ENCODE measurements around the gene INPP5J.
A peak's percentile ranks its signal among the peaks of the same experiment; 100 is the strongest.
"Not testable (repeated sequence)": the region's sequence is repeated elsewhere in the genome, so short reads cannot be mapped to it uniquely, and the experiment has no call there.

The INPP5J gene

GRCh38 chr22:31078389-31078788, 44.4 kb upstream of the INPP5J start:
- CTCF ChIA-PET: interaction anchor here (1.3 kb wide), 1 partner anchor 30 kb away, joined by 3 read pairs; no protein-coding TSS in a partner anchor
- H3K4me3 ChIP-seq (ENCODE audit: low read depth, low read length); H3K27ac ChIP-seq (ENCODE audit: extremely low read depth, low read depth, low read length); H3K36me3 ChIP-seq (ENCODE audit: control insufficient read depth in 2 of 2, insufficient read depth in 1 of 2, low read length in 2 of 2); H3K9me3 ChIP-seq (ENCODE audit: control insufficient read depth, insufficient read depth, low read depth, low read length); POLR2A ChIA-PET; H3K4me1 ChIP-seq (ENCODE audit: control insufficient read depth, insufficient read depth, low read length): not testable (repeated sequence)
- TF ChIP-seq ZBTB17 (tag by site-specific recombination; IDR thresholded peaks at IDR 0.05): 0 out of 2 replicates have a peak, but pooled peaks have one; percentile 27
- TF ChIP-seq ZFHX2 (tag by site-specific recombination; conservative IDR thresholded peaks at IDR 0.05): peak; percentile 77
- TF ChIP-seq PRDM10 (tag by site-specific recombination; IDR thresholded peaks at IDR 0.05): 0 out of 2 replicates have a peak, but pooled peaks have one; percentile 42
- peak; percentile 66; the same call in 1 of the 2 replicates for TF ChIP-seq EGR2 (tag by site-specific recombination; IDR thresholded peaks at IDR 0.05; ENCODE audit: low read depth)

- no peaks in the 10 kb centered on the region for H3K9me3 ChIP-seq (ENCODE audit: control insufficient read depth, insufficient read depth, low read depth, low read length)
- ChIA-PET CTCF (interaction anchor here (1.3 kb wide), 1 partner anchor 29 kb away, joined by 3 read pairs; no protein-coding TSS in a partner anchor), POLR2A (no interaction called here)
- no peak for TF ChIP-seq ZFP3 (tag by site-specific recombination; IDR thresholded peaks at IDR 0.05; ENCODE audit: low read depth)
- TF ChIP-seq, protein P1, sequence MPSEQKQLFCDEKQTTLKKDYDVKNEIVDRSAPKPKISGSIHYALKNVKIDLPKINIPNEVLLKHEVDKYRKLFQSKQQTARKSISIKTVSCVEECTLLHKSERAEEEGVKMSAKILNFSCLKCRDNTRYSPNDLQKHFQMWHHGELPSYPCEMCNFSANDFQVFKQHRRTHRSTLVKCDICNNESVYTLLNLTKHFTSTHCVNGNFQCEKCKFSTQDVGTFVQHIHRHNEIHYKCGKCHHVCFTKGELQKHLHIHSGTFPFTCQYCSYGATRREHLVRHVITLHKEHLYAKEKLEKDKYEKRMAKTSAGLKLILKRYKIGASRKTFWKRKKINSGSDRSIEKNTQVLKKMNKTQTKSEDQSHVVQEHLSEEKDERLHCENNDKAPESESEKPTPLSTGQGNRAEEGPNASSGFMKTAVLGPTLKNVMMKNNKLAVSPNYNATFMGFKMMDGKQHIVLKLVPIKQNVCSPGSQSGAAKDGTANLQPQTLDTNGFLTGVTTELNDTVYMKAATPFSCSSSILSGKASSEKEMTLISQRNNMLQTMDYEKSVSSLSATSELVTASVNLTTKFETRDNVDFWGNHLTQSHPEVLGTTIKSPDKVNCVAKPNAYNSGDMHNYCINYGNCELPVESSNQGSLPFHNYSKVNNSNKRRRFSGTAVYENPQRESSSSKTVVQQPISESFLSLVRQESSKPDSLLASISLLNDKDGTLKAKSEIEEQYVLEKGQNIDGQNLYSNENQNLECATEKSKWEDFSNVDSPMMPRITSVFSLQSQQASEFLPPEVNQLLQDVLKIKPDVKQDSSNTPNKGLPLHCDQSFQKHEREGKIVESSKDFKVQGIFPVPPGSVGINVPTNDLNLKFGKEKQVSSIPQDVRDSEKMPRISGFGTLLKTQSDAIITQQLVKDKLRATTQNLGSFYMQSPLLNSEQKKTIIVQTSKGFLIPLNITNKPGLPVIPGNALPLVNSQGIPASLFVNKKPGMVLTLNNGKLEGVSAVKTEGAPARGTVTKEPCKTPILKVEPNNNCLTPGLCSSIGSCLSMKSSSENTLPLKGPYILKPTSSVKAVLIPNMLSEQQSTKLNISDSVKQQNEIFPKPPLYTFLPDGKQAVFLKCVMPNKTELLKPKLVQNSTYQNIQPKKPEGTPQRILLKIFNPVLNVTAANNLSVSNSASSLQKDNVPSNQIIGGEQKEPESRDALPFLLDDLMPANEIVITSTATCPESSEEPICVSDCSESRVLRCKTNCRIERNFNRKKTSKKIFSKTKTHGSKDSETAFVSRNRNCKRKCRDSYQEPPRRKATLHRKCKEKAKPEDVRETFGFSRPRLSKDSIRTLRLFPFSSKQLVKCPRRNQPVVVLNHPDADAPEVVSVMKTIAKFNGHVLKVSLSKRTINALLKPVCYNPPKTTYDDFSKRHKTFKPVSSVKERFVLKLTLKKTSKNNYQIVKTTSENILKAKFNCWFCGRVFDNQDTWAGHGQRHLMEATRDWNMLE (tag by site-specific recombination; conservative IDR thresholded peaks at IDR 0.05; ENCODE audit: low read depth): no peak
- TF ChIP-seq ZBTB6 (tag by site-specific recombination; IDR thresholded peaks at IDR 0.05): no peak
- peak; percentile 77; the same call in 1 of the 2 replicates for TF ChIP-seq SCRT1 (tag by site-specific recombination; IDR thresholded peaks at IDR 0.05; ENCODE audit: borderline replicate concordance)
- TF ChIP-seq ZNF114 (tag by site-specific recombination; IDR thresholded peaks at IDR 0.05): no peak
- peak; percentile 96 for TF ChIP-seq SCRT2 (tag by site-specific recombination; IDR thresholded peaks at IDR 0.05)
- peak; percentile 41 for TF ChIP-seq ZNF335 (tag by site-specific recombination; conservative IDR thresholded peaks at IDR 0.05)
- peak; percentile 51; the same call in 1 of the 2 replicates for TF ChIP-seq SP2 (tag by site-specific recombination; IDR thresholded peaks at IDR 0.05)
- TF ChIP-seq ZNF2 (tag by site-specific recombination; IDR thresholded peaks at IDR 0.05): no peak
- TF ChIP-seq KLF9 (tag by site-specific recombination; IDR thresholded peaks at IDR 0.05; ENCODE audit: low read depth): no peak
- no peak for TF ChIP-seq ZSCAN30 (tag by site-specific recombination; IDR thresholded peaks at IDR 0.05)
- no peak for TF ChIP-seq KLF7 (tag by site-specific recombination; IDR thresholded peaks at IDR 0.05; ENCODE audit: borderline replicate concordance)
- no peak for TF ChIP-seq ZNF211 (tag by site-specific recombination; IDR thresholded peaks at IDR 0.05; ENCODE audit: low read depth)
- H3K4me1 ChIP-seq (ENCODE audit: control insufficient read depth, insufficient read depth, low read length): peaks cover 3% of the 10 kb centered on the region; the same call in 1 of the 2 replicates
- H3K36me3 ChIP-seq (ENCODE audit: control insufficient read depth in 2 of 2, insufficient read depth in 1 of 2, low read length in 2 of 2): peaks cover 0 to 13% of the 10 kb centered on the region in 2 experiments; a peak in 1 of 3 replicates
- no peak overlapping the region for H3K4me3 ChIP-seq (ENCODE audit: low read depth, low read length)
- H3K27ac ChIP-seq (ENCODE audit: extremely low read depth, low read depth, low read length): no peak overlapping the region
These were observed 43.6 kb upstream of the INPP5J start for GRCh38 chr22:31079095-31079642.

All from HEK293 (cell line).